Osteoblast (primary cell): ENCODE measurements around the gene TUBA1B. TPM values are rescaled to one million over a fixed set of nuclear protein-coding genes. Genes with fewer than 3 reads are reported as not detected.

ENCODE experiments used
- DNase-seq: peaks from one replicate; pipeline ENCODE4 v3.0.0; 2011; ENCODE audit warnings: low spot score, mixed read lengths; ENCODE audit not compliant: insufficient read length; ENCODE audit errors: missing footprints
- H2AFZ ChIP-seq: 2 replicates; pipeline ENCODE4 v1.6.0; 2011; ENCODE audit warnings: mild to moderate bottlenecking, low read length
- H3K27ac ChIP-seq: 2 replicates; pipeline ENCODE4 v1.5.1; 2011; ENCODE audit warnings: mild to moderate bottlenecking, low read depth, low read length, moderate library complexity
- H3K27me3 ChIP-seq: 2 replicates; pipeline ENCODE4 v1.6.0; 2012; ENCODE audit warnings: mild to moderate bottlenecking, control low read depth, inconsistent platforms, low read length, moderate library complexity; ENCODE audit not compliant: insufficient read depth
- H3K36me3 ChIP-seq: 2 replicates; pipeline ENCODE4 v1.5.1; 2011; ENCODE audit warnings: mild to moderate bottlenecking, low read length, control low read depth, moderate library complexity; ENCODE audit not compliant: insufficient read depth
- H3K4me1 ChIP-seq: 2 replicates; pipeline ENCODE4 v1.5.1; 2011; ENCODE audit warnings: mild to moderate bottlenecking, low read length, control low read depth, moderate library complexity; ENCODE audit not compliant: insufficient read depth
- H3K4me2 ChIP-seq: 2 replicates; pipeline ENCODE4 v1.6.0; 2011; ENCODE audit warnings: mild to moderate bottlenecking, low read length; ENCODE audit not compliant: insufficient read depth
- H3K4me3 ChIP-seq: fragments of 200-600 bp; sonication (generic); 3 replicates; pipeline ENCODE4 v1.5.1; 2012; ENCODE audit warnings: mild to moderate bottlenecking, low read length, inconsistent platforms; ENCODE audit not compliant: insufficient read depth
- H3K79me2 ChIP-seq: 2 replicates; pipeline ENCODE4 v1.6.0; 2012; ENCODE audit warnings: mild to moderate bottlenecking, low read length, control low read depth, inconsistent platforms; ENCODE audit not compliant: insufficient read depth
- H3K9me3 ChIP-seq: 2 replicates; pipeline ENCODE4 v1.5.1; 2011; ENCODE audit warnings: low read depth, low read length, control low read depth
- H4K20me1 ChIP-seq: 2 replicates; pipeline ENCODE4 v1.6.0; 2012; ENCODE audit warnings: mild to moderate bottlenecking, low read length, control low read depth; ENCODE audit not compliant: insufficient read depth
- total RNA-seq: library from RNA; depleted of rRNA; stranded (reverse); fragments of >200 nt; gene quantifications from 2 replicates; pipeline ENCODE4 v1.2.3, GENCODE V29; 2012
- TF ChIP-seq, protein P1 (sequence below): IDR thresholded peaks from 2 replicates; pipeline ENCODE4 v1.5.1; 2011; ENCODE audit warnings: mild to moderate bottlenecking, low read depth, low read length, moderate library complexity; ENCODE audit errors: extremely low read depth

Gene TUBA1B
- total RNA-seq, 1 donor, result 578 TPM

DNA sequence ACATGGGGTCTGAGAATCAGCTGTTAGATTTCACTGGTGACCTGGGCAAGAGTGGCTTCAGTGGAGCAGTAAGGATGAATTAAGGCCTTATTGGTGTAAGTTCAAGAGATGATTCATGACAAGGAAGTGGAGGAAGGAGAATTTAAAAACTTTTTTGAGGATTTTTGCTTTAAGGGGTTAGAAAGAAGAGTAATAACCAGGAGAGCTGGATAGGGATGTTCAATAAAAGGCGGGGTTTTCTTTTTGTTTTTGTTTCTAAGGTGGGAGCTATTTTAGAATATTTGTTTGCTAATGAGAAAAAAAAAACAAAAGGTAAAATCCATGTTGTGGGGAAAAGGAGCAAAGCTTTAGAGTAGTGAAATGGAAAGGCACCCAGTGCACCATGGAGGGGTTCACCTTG, 15.2 kb upstream of the TUBA1B start:
- H3K4me2 ChIP-seq, result no peak overlapping the region
- H3K27me3 ChIP-seq, result no peaks in the 10 kb centered on the region
- H2AFZ ChIP-seq, result no peak overlapping the region
- H3K79me2 ChIP-seq, result no peaks in the 10 kb centered on the region
- H3K9me3 ChIP-seq, result no peaks in the 10 kb centered on the region
- H3K27ac ChIP-seq, result no peak overlapping the region
- no peak overlapping the region for H3K4me3 ChIP-seq
- H4K20me1 ChIP-seq, result no peaks in the 10 kb centered on the region
- TF ChIP-seq, protein P1, sequence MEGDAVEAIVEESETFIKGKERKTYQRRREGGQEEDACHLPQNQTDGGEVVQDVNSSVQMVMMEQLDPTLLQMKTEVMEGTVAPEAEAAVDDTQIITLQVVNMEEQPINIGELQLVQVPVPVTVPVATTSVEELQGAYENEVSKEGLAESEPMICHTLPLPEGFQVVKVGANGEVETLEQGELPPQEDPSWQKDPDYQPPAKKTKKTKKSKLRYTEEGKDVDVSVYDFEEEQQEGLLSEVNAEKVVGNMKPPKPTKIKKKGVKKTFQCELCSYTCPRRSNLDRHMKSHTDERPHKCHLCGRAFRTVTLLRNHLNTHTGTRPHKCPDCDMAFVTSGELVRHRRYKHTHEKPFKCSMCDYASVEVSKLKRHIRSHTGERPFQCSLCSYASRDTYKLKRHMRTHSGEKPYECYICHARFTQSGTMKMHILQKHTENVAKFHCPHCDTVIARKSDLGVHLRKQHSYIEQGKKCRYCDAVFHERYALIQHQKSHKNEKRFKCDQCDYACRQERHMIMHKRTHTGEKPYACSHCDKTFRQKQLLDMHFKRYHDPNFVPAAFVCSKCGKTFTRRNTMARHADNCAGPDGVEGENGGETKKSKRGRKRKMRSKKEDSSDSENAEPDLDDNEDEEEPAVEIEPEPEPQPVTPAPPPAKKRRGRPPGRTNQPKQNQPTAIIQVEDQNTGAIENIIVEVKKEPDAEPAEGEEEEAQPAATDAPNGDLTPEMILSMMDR, result no peak
- DNase-seq, result no peak
- H3K36me3 ChIP-seq, result no peaks in the 10 kb centered on the region
- no peaks in the 10 kb centered on the region for H3K4me1 ChIP-seq

DNA sequence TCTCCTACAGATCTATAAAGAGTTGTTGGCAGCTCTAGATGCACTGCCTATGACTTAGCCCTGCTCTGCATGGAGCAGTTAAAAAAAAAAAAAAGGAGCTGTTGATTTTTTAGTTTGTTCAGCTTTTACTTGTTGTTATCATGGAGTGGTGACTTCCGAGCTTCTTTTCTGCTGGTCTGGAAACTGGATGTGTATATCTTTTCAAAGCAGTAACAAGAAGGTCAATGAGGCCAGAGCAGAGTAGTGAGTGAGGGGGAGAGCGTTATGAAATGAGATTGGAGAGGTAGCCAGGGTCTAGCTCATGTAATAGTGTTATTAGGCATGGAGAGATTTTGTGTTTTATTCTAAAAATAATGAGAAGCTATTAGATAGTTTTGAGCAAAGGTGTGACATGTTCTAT, 13.2 kb upstream of the TUBA1B start:
- no peak overlapping the region for H3K27ac ChIP-seq
- TF ChIP-seq, protein P1, result no peak
- no peak for DNase-seq
- no peaks in the 10 kb centered on the region for H3K27me3 ChIP-seq
- no peaks in the 10 kb centered on the region for H3K79me2 ChIP-seq
- H4K20me1 ChIP-seq, result no peaks in the 10 kb centered on the region
- H3K4me1 ChIP-seq, result no peaks in the 10 kb centered on the region
- H3K4me3 ChIP-seq, result no peak overlapping the region
- H3K36me3 ChIP-seq, result no peaks in the 10 kb centered on the region
- H3K4me2 ChIP-seq, result no peak overlapping the region
- H2AFZ ChIP-seq, result no peak overlapping the region
- no peaks in the 10 kb centered on the region for H3K9me3 ChIP-seq

DNA sequence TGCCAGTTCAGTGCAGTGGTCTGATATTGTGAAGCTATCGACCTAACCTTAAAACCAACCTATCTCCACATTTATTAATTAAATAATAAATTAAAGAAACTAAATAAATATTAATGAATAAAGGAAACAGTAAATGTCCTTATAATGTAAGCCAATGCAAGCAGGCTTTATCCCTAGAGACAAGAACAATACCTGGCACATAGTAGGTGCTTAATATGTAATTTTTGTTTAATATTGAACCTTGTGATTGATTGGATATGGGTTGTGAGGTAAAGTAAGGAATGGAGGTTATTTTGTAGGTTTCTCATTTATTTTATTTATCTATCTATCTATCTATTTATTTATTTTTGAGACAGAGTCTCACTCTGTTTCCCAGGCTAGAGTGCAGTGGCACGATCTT, 7.8 kb upstream of the TUBA1B start:
- Histone ChIP-seq H3K9me3 (no peaks in the 10 kb centered on the region), H3K27ac (no peak overlapping the region), H3K36me3 (no peaks in the 10 kb centered on the region), H2AFZ (no peak overlapping the region), H3K27me3 (no peaks in the 10 kb centered on the region), H3K79me2 (no peaks in the 10 kb centered on the region), H3K4me1 (no peaks in the 10 kb centered on the region), H3K4me3 (no peak overlapping the region), H4K20me1 (no peaks in the 10 kb centered on the region), H3K4me2 (no peak overlapping the region)
- no peak for DNase-seq
- TF ChIP-seq, protein P1, result no peak

DNA sequence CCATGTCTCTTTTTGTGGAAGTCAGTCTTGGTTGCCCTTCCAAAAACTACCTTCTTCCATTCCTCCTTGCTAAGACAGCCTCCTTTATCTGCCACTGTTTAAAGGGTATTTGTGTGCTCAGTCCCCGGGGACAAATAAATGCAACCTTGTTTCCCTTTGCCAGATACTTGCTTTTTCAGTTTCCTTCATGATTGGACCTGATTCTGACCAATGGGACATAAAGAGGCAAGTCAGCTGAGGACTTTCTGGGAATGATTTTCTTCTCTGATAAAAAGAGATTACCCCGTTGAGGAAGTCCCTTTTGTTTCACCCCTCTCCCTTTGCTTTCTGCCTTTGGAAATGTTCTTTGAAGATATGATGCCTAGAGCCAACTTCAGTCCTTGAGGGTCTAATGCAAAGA, 7.4 kb upstream of the TUBA1B start:
- TF ChIP-seq, protein P1, result no peak
- no peak for DNase-seq
- H2AFZ ChIP-seq, result no peak overlapping the region
- no peak overlapping the region for H3K4me2 ChIP-seq
- peaks cover 4% of the 10 kb centered on the region for H3K79me2 ChIP-seq
- no peaks in the 10 kb centered on the region for H3K36me3 ChIP-seq
- no peaks in the 10 kb centered on the region for H4K20me1 ChIP-seq
- H3K4me1 ChIP-seq, result peaks cover 1% of the 10 kb centered on the region
- H3K4me3 ChIP-seq, result no peak overlapping the region
- H3K27me3 ChIP-seq, result no peaks in the 10 kb centered on the region
- no peaks in the 10 kb centered on the region for H3K9me3 ChIP-seq
- no peak overlapping the region for H3K27ac ChIP-seq
